Measurements from ENCODE around the gene ENTPD6. TPM values are rescaled to one million over a fixed set of nuclear protein-coding genes. Genes with fewer than 3 reads are reported as not detected.

Gene ENTPD6
- total RNA-seq (100 to 1,000 TPM; 102 to 132 (median 127) TPM), polyA plus RNA-seq (146 TPM)
- long read RNA-seq, donor 1, transcript ENTPD6-214 (3 exons, 639 nt), result minor isoform, 6 of 441 reads
- long read RNA-seq, donor 1, transcript ENTPD6-201 (14 exons, 2,708 nt), result major isoform, 98 of 441 reads
- long read RNA-seq, donor 1, transcript ENTPD6-202 (15 exons, 2,766 nt), result minor isoform, 22 of 441 reads
- long read RNA-seq, donor 1, transcript ENTPD6-203 (15 exons, 2,750 nt), result minor isoform, 39 of 441 reads
- long read RNA-seq, donor 1, partial matches to known transcripts, result 70 of 441 reads
- long read RNA-seq, donor 1, other reads (novel, unspliced or antisense), result 195 of 441 reads
- long read RNA-seq, donor 2, transcript ENTPD6-201 (14 exons, 2,708 nt), result major isoform, 108 of 327 reads
- long read RNA-seq, donor 2, transcript ENTPD6-202 (15 exons, 2,766 nt), result minor isoform, 12 of 327 reads
- long read RNA-seq, donor 2, transcript ENTPD6-217 (4 exons, 2,588 nt), result minor isoform, 9 of 327 reads
- long read RNA-seq, donor 2, transcript ENTPD6-203 (15 exons, 2,750 nt), result minor isoform, 26 of 327 reads
- long read RNA-seq, donor 2, partial matches to known transcripts, result 43 of 327 reads
- long read RNA-seq, donor 2, other reads (novel, unspliced or antisense), result 126 of 327 reads
- long read RNA-seq, donor 3, transcript ENTPD6-201 (14 exons, 2,708 nt), result major isoform, 223 of 1,246 reads
- long read RNA-seq, donor 3, transcript ENTPD6-202 (15 exons, 2,766 nt), result minor isoform, 55 of 1,246 reads
- long read RNA-seq, donor 3, transcript ENTPD6-217 (4 exons, 2,588 nt), result minor isoform, 5 of 1,246 reads
- long read RNA-seq, donor 3, transcript ENTPD6-203 (15 exons, 2,750 nt), result minor isoform, 120 of 1,246 reads
- long read RNA-seq, donor 3, partial matches to known transcripts, result 179 of 1,246 reads
- long read RNA-seq, donor 3, other reads (novel, unspliced or antisense), result 659 of 1,246 reads
- long read RNA-seq, donor 4, transcript ENTPD6-201 (14 exons, 2,708 nt), result major isoform, 45 of 216 reads
- long read RNA-seq, donor 4, transcript ENTPD6-217 (4 exons, 2,588 nt), result minor isoform, 9 of 216 reads
- long read RNA-seq, donor 4, transcript ENTPD6-203 (15 exons, 2,750 nt), result minor isoform, 15 of 216 reads
- long read RNA-seq, donor 4, transcript ENTPD6-202 (15 exons, 2,766 nt), result minor isoform, 9 of 216 reads
- long read RNA-seq, donor 4, partial matches to known transcripts, result 33 of 216 reads
- long read RNA-seq, donor 4, other reads (novel, unspliced or antisense), result 105 of 216 reads

- WGBS, result 7% methylated on average over 75 of the region's 75 CpGs
- Histone ChIP-seq H3K9me3 (ENCODE audit: control insufficient read depth, low read length) (no peaks in the 10 kb centered on the region), H3K4me1 (ENCODE audit: control insufficient read depth, insufficient read depth, low read length) (peaks cover 17% of the 10 kb centered on the region), H3K4me3 (ENCODE audit: low read length) (peak within 1 kb of the TSS; percentile 78), H3K27me3 (ENCODE audit: control insufficient read depth, insufficient read depth) (no peaks in the 10 kb centered on the region), H3K27ac (ENCODE audit: low read length) (peak within 1 kb of the TSS; percentile 66)
- intact Hi-C loops (cut with DNase I), result loop anchor here in 3 of 4 donors (5.0 to 10.0 kb wide), 4 partner anchors 52 to 200 kb away; partner anchors contain the start of genes PYGB (in 2 of the 3) and APMAP (in 1 of the 3)
- ATAC-seq (peak; percentile 91 to 93), DNase-seq (peak; percentile 94 to 98 (median 97))
Measured at GRCh38 chr20:25195014-25195961, at the start of gene ENTPD6. TSS of gene ENTPD6 (plus strand) at chr20:25195712. CDS start at chr20:25206537, 10,825 bp downstream.

DNA sequence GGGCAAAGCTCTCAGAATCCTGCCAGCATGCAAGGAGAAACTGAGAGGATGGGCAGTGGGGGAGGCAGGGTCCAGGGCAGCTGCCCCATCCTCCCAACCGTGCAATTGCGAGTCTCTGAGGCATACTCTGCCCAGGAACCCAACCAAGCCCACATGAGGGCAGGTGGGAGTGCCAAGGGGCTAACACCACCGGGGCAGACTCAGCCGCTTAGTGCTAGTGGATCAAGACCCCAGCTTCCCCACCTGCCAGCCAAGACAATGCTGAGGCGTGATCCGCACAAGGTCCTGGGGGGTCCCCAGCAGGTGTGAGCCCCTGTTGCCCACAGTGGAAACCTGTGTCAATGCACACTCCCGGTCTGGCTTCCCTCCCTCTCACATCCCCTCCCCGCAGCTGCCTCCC lies 48.5 kb upstream of the ENTPD6 start:
- DNase-seq, result no peak
- Histone ChIP-seq H3K27me3 (ENCODE audit: control insufficient read depth, insufficient read depth) (no peaks in the 10 kb centered on the region), H3K4me3 (ENCODE audit: low read length) (no peak overlapping the region), H3K4me1 (ENCODE audit: control insufficient read depth, insufficient read depth, low read length) (peaks cover 2% of the 10 kb centered on the region), H3K27ac (ENCODE audit: low read length) (no peak overlapping the region), H3K9me3 (ENCODE audit: control insufficient read depth, low read length) (no peaks in the 10 kb centered on the region)
- WGBS, result 90% methylated on average over 8 of the region's 8 CpGs
- intact Hi-C loops (cut with DNase I), result no loop called here
- ATAC-seq, result no peak

GRCh38 chr20:25147716-25148115 lies 47.8 kb upstream of the ENTPD6 start:
- peak in 1 of 2 donors; percentile 9 for ATAC-seq

DNA sequence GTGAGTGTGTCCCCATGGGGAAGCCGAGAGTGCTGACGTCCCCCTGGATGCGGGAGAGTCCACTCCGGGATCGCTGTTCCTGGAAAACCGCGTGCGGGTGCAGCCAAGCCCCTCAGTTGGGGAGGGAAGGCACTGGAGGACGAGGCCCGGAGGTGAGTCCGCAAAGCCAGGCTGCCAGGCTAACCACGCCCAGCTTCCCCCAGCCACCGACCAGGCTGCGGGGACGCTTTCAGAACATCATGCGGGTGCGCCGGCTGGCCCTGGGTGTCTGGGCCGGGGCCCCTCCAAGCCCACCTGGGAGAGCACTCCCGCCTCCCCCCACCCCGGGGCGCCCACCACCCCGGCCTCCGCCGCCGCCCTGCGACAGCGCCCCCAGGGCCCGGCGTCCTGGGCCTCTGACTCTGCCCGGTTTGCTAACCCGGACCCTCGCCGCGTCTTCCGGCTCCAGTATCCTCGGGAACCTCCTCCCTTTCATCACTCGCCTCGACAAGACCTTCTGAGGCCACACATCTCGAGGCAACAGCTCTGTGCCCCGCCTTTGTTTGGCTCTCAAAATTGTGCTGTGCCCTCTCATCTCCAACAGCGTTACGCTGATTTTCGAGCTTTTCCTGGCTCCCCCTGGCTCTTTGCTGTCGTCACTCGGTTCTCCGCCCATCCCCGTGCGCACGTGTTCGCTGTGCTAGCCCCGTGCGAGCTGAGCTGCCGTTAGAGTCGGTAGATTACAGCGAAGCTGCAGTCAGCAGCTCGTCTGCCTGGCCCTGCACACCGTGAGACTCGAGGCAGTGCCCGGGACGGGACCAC lies 47.1 kb upstream of the ENTPD6 start:
- WGBS, result 6% methylated on average over 61 of the region's 61 CpGs

More at GRCh38 chr20:25147716-25148115, 47.8 kb upstream of the ENTPD6 start:
- Histone ChIP-seq H3K4me3 (ENCODE audit: low read length) (no peak overlapping the region), H3K27me3 (ENCODE audit: control insufficient read depth, insufficient read depth) (no peaks in the 10 kb centered on the region), H3K4me1 (ENCODE audit: control insufficient read depth, insufficient read depth, low read length) (peaks cover 2% of the 10 kb centered on the region), H3K27ac (ENCODE audit: low read length) (no peak overlapping the region), H3K9me3 (ENCODE audit: control insufficient read depth, low read length) (no peaks in the 10 kb centered on the region)
- 77% methylated on average over 15 of the region's 15 CpGs for WGBS
- DNase-seq, result no peak
- intact Hi-C loops (cut with DNase I), result no loop called here

DNA sequence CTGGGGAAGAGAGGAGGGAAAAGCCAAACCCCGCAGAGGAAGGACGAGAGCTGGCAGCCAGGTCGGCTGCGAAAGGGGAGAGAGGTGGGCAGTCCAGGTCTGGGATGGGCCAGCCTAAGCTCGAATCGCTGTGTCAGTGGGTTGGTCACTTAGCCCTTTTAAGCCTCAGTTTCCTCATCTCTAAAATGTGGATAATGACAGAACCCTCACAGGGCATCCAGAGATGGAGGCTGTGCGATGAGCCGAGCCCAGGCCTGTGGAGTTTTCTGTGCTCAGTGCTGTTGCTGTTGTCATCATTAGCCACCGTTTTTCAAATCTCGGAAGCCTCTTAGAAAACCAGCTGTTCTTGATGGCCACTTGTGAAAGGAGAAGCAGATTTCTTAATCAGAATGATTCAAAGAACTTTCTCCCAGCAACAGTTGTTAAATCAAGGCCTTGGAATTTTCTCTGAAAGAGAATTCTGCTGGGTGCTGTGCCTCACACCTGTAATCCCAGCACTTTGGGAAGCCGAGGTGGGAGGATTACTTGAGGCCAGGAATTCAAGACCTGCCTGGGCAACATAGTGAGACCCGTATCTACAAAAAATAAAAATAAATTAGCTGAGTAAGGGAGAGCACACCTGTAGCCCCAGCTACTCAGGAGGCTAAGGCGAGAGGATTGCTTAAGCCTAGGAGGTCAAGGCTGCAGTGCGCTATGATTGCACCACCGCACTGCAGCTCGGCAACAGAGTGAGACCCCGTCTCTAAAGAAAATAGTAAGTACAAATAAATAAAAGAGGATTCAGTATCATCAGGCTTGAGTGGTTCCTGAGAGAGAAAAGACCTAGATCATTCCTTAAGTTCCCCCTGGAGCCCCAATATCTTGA lies 46.3 kb upstream of the ENTPD6 start:
- peaks cover 2% of the 10 kb centered on the region for H3K4me1 ChIP-seq (ENCODE audit: control insufficient read depth, insufficient read depth, low read length)
- H3K27ac ChIP-seq (ENCODE audit: low read length), result no peak overlapping the region
- no peak for DNase-seq
- ATAC-seq, result no peak
- H3K4me3 ChIP-seq (ENCODE audit: low read length), result no peak overlapping the region
- H3K9me3 ChIP-seq (ENCODE audit: control insufficient read depth, low read length), result no peaks in the 10 kb centered on the region
- 70% methylated on average over 17 of the region's 17 CpGs for WGBS
- intact Hi-C loops (cut with DNase I), result no loop called here
- H3K27me3 ChIP-seq (ENCODE audit: control insufficient read depth, insufficient read depth), result no peaks in the 10 kb centered on the region

More for the DNA sequence above, 47.1 kb upstream of the ENTPD6 start:
- DNase-seq (peak; percentile 70 to 84 (median 82)), ATAC-seq (peak; percentile 74 to 78)
- Histone ChIP-seq H3K4me3 (ENCODE audit: low read length) (peak overlapping the region; percentile 27), H3K27ac (ENCODE audit: low read length) (no peak overlapping the region), H3K4me1 (ENCODE audit: control insufficient read depth, insufficient read depth, low read length) (peaks cover 2% of the 10 kb centered on the region), H3K9me3 (ENCODE audit: control insufficient read depth, low read length) (no peaks in the 10 kb centered on the region), H3K27me3 (ENCODE audit: control insufficient read depth, insufficient read depth) (no peaks in the 10 kb centered on the region)
- intact Hi-C loops (cut with DNase I), result no loop called here

DNA sequence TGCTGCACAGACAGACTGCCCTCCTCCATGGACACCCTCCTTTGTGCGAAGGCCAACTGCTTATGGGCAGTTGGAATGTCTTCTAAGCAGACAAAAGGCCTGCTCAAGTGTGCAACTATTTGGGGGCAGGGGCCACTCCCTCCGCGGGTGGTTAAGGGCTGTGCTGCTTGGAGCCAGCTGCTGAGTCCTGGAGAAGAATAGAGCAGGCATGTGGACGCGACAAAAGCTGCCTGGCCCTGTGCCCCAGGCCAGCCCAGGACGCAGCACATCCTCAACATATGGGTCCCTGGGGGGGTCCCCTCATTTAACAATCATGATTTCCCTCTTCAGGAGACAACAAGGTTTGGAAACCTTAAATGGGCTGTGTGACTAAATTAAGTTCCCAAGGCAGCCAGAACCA lies 45.5 kb upstream of the ENTPD6 start:
- H3K9me3 ChIP-seq (ENCODE audit: control insufficient read depth, low read length), result no peaks in the 10 kb centered on the region
- H3K4me1 ChIP-seq (ENCODE audit: control insufficient read depth, insufficient read depth, low read length), result peaks cover 2% of the 10 kb centered on the region
- WGBS, result 56% methylated on average over 6 of the region's 6 CpGs
- H3K27me3 ChIP-seq (ENCODE audit: control insufficient read depth, insufficient read depth), result no peaks in the 10 kb centered on the region
- DNase-seq (no peak), ATAC-seq (no peak)
- intact Hi-C loops (cut with DNase I), result no loop called here
- H3K4me3 ChIP-seq (ENCODE audit: low read length), result no peak overlapping the region
- H3K27ac ChIP-seq (ENCODE audit: low read length), result no peak overlapping the region

GRCh38 chr20:25158043-25158442 lies 37.5 kb upstream of the ENTPD6 start:
- WGBS, result 84% methylated on average over 1 of the region's 1 CpG
- no peaks in the 10 kb centered on the region for H3K9me3 ChIP-seq (ENCODE audit: control insufficient read depth, low read length)
- no peak overlapping the region for H3K4me3 ChIP-seq (ENCODE audit: low read length)
- intact Hi-C loops (cut with DNase I), result no loop called here
- DNase-seq (no peak), ATAC-seq (no peak)
- H3K27ac ChIP-seq (ENCODE audit: low read length), result no peak overlapping the region
- no peaks in the 10 kb centered on the region for H3K27me3 ChIP-seq (ENCODE audit: control insufficient read depth, insufficient read depth)
- H3K4me1 ChIP-seq (ENCODE audit: control insufficient read depth, insufficient read depth, low read length), result no peaks in the 10 kb centered on the region

DNA sequence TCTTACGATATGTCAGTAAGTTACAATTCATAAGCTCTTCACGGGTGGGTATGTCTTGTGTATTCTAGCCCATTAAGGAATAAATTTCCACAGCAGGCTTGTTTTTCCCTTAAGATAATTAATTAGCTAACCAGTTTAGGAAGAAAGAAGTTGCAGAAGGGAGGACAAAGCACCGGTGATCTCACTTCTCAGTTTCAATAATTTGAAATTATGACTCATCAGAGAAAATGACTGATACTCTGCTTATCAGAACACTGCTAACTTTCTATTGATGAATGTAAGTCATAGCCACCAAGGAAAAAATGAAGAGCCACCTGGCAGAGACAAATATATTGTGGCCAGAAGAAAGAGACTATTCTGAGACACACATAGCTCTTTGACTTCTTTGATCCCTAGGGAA lies 35.0 kb upstream of the ENTPD6 start:
- 53% methylated on average over 3 of the region's 3 CpGs for WGBS

GRCh38 chr20:25160897-25161296 lies 34.6 kb upstream of the ENTPD6 start:
- intact Hi-C loops (cut with DNase I), result no loop called here
- Histone ChIP-seq H3K4me3 (ENCODE audit: low read length) (no peak overlapping the region), H3K9me3 (ENCODE audit: control insufficient read depth, low read length) (no peaks in the 10 kb centered on the region), H3K27ac (ENCODE audit: low read length) (no peak overlapping the region), H3K4me1 (ENCODE audit: control insufficient read depth, insufficient read depth, low read length) (no peaks in the 10 kb centered on the region), H3K27me3 (ENCODE audit: control insufficient read depth, insufficient read depth) (no peaks in the 10 kb centered on the region)
- ATAC-seq, result no peak
- no peak for DNase-seq
- 59% methylated on average over 3 of the region's 3 CpGs for WGBS

More for the DNA sequence above, 35.0 kb upstream of the ENTPD6 start:
- intact Hi-C loops (cut with DNase I), result no loop called here
- Histone ChIP-seq H3K4me3 (ENCODE audit: low read length) (no peak overlapping the region), H3K27me3 (ENCODE audit: control insufficient read depth, insufficient read depth) (no peaks in the 10 kb centered on the region), H3K9me3 (ENCODE audit: control insufficient read depth, low read length) (no peaks in the 10 kb centered on the region), H3K4me1 (ENCODE audit: control insufficient read depth, insufficient read depth, low read length) (no peaks in the 10 kb centered on the region), H3K27ac (ENCODE audit: low read length) (no peak overlapping the region)
- no peak for DNase-seq
- ATAC-seq, result no peak
